WI38 (cell line): ENCODE results near the gene ZFP57.

Source experiments
- H3K4me3 ChIP-seq: 2 replicates; pipeline ENCODE4 v1.5.1; 2011; ENCODE audit warnings: low read depth, mild to moderate bottlenecking, control low read depth, low read length
- CTCF ChIP-seq: IDR thresholded peaks from 2 replicates; pipeline ENCODE4 v1.5.1; 2012; ENCODE audit warnings: low read depth, mild to moderate bottlenecking, control low read depth, low read length

ZFP57 gene

DNA sequence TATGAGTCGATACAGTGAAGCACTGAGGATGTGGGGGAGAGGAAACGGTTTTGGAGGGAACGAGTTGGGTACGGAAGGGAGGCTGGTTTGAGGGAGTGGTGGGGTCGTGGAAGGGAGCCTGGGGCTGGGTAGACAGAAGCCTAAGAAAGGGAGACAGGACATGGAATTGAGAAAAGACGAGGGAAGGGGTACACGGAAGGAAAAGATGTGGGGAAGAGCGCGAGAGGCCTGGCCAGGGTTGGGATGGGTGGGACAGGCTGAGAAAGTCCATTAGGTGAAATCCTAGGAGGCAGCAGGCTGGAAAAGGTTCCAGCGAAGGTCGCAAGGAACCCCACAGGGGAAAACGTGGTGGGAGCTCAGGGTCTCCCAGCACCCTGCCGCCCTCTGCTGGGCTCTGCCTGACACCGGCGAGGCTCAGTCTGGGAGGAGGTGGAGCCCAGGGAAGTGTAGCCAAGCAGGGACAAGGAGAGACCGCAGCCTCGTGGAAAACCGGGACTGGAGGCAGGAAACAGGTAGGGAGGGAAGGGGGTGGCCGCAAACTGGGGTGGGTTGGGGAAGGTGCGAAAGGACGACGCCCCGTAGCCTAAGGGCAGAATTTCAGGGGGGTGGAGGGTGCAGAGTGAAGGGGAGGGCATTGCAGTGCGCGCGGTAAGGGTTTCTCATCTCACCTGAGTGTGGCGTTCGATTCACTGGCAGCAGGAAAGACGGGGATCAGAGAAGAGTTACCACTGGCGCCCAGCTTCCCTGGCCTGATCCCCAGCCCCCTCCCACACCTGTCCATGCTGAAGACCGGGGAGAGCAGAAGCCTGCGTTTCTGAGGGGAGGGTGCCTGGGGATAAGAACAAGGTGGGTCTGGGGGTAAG, 52.3 kb downstream of the ZFP57 start:
- H3K4me3 ChIP-seq, result peak overlapping the region; percentile 79
- peak; percentile 46 for TF ChIP-seq CTCF

DNA sequence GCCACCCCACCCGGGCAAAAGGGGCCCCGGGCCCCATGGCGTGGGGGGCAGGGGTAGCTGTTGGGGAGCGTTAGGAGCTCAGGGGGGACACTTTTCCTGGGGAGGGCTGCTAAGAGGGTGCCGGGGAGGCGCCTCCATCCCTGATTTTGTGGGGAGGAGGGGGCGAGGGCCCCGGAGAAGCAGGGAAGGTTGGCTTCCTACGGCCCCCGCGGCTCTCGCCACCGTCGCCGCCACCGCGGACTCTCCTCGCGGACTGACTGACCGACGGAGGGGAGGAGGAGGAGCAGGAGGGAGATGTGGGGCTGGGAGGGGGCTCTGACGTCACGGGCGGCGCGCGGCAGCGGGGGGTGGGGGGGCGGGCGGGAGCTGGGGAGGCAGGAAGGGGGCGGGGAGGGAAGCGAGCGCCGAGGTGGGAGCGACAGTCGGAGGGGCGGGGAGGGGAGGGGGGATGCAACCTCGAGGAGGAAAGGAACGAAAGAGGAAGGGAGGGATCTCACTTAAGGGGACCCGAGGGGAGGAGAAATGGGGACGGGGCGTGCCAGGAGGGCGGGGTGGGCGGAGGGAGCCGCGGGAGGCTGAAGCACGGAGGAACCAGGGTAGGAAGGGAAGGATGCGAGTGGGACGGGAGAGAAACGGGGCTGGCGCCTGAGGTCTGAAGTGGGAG, 53.1 kb downstream of the ZFP57 start:
- H3K4me3 ChIP-seq, result peak overlapping the region; percentile 79

GRCh38 chr6:29626948-29627754, 53.8 kb downstream of the ZFP57 start:
- H3K4me3 ChIP-seq, result peak overlapping the region; percentile 79
- TF ChIP-seq CTCF, result no peak

More for the DNA sequence above, 53.1 kb downstream of the ZFP57 start:
- no peak for TF ChIP-seq CTCF

DNA sequence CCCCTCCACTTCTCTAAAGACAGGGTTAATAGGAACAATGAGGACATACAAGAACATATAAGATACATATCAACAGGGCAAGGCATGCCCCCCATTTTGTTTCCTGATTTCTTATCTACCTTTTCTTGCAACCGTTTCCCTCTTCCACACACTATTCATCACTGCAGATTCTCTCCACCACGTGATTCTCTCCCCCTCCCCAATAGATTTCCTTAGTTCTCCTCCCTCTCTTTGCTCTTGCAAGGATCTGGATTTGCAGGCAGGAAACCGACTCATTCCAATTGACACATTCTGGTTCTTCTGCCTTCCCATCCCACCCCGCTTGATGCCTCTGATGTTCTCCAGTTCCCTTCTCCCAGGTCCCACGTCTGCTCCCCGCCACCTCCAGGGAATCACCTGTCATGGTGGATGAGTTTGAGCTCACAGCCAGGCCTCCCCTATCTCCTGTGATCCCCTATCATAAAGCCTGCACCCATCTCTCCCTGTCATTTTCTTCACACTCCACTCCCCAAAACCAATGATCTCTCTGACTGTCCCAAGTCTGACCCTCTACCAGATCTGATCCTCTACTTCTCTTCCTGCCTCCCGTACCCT, 55.5 kb downstream of the ZFP57 start:
- H3K4me3 ChIP-seq, result no peak overlapping the region

GRCh38 chr6:29624520-29624961, 56.4 kb downstream of the ZFP57 start:
- TF ChIP-seq CTCF, result no peak
- H3K4me3 ChIP-seq, result no peak overlapping the region

More for the DNA sequence above, 55.5 kb downstream of the ZFP57 start:
- TF ChIP-seq CTCF, result no peak
